ENCODE results near the gene EHBP1.

GRCh38 chr2:62716768-62717167 is 11.3 kb downstream of the EHBP1 start:
- TF ChIP-seq YY1 (IDR thresholded peaks at IDR 0.05; ENCODE audit: insufficient read depth, insufficient read length): no peak
- no peak for TF ChIP-seq ZNF274 (IDR thresholded peaks at IDR 0.05; ENCODE audit: low read depth, low read length)
